GM18873 (cell line): ENCODE data around the gene PPM1H.

Experiments
- ATAC-seq: cut with Tn5 transposase; IDR thresholded peaks from one replicate; pipeline ENCODE4 v1.9.1; 2021; ENCODE audit warnings: mild to moderate bottlenecking, moderate library complexity, moderate number of reproducible peaks; ENCODE audit not compliant: unreplicated experiment, low FRiP score

The PPM1H gene

DNA sequence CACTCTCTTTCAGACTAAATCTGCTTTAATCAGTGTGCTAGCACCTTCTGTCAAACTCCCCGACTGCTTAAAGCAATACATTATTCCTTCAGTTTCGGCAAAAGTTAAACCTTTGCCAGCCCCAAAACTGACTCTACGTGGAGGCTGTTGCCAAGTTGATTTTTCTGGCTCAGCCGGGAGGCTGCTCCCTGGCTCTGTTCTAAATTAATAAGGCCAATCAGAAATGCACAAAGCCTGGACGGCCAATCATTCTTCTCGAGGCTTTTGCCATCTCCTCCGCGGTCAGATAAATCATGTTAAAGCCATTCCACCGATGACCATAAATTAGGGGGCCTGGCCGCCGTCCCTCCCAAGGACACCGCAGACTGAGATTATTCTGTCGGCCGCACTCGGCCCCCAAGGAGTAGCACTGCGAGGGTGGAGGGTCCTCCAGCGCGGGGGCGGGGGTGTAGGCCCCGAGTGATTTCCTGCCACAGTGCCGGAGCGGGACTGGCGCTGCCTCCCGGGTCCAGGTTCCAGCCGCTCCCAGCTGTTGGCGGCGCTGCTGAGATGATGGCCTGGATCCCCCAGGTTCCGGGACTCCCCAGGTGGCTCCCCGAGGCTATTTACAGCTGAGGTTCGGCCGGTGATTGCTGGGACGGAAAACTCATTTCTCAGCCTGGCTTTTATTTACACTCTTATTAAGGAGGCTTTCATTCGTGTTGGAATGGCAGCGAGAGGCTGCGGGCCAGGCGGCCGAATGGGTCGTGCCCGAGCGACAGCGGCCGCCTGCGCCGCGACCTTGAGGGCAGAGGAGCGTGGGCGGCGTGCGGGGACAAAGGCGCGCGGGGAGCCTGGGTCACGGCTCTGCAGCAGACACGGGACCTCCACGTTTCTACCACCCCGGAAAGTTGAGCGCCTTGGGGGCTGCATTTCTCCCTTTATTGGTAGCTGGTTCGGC lies 303.2 kb downstream of the PPM1H start:
- peak; percentile 51 for ATAC-seq

DNA sequence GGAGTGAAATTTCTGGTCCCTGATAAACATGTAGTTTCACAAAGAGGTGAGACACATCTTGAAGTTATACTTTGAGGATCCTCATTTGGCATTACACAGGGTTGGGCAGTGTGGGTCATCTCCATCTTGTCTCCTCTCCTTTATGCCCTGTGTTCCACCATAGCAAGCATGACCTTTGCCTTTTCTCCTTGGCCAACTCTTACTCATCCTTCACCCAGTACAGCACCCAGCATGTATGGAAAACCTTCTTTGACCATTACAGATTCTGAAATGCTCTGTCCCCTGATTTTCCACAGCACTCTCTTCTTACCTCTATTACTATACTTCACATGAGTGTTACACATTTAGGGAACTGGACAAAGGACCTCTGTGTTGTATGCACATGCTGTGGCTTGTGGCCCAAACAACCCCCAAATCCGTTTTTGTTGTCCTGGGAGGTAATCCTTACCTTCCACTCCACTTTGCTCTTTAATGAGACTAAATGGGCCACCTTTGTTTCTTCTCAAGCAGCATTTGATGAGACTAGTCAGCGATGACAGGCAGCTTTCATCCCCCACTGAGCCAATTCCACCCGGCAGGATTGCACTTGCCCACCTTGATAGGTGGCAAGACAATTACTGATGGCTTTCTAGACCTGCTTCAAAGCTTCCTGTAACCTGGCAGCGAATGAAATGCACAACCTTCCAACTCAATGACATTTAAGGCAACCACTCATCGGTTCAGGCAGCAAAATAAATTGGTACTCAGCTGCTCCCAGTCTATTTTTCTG lies 304.8 kb downstream of the PPM1H start:
- ATAC-seq: no peak

DNA sequence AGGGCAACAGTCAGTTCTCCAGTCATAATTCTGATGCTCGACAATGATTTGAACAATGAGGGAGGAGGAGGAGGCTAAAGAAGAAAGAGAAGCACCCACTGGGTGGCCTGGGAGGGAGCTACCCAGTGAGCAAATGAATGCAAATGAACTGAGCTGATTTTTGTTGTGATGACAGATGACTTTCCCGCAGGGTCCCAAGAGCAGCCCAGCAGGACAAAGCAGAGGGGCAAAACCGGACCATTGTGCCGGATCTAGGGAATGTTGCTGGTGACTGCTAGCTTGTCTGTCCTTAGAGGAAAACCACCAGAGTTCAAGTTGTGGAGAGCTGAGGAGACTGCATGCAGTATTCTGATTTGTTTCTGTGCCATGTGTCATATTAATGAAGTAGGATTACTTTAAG lies 305.5 kb downstream of the PPM1H start:
- no peak for ATAC-seq

DNA sequence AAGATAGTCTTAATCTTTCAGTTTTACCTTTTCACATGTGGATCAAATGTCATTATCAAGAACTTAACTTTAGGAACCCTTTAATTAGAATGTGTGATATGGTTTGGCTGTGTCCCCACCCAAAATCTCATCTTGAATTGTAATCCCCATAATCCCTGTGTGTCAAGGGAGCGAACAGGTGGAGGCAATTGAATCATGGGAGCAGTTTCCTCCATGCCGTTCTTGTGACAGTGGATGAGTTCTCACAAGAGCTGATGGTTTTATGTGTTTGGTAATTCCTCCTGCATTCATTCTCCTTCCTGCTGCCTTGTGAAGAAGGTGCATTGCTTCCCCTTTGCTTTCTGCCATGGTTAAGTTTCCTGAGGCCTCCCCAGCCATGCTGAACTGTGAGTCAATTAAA lies 307.8 kb downstream of the PPM1H start:
- ATAC-seq: no peak

DNA sequence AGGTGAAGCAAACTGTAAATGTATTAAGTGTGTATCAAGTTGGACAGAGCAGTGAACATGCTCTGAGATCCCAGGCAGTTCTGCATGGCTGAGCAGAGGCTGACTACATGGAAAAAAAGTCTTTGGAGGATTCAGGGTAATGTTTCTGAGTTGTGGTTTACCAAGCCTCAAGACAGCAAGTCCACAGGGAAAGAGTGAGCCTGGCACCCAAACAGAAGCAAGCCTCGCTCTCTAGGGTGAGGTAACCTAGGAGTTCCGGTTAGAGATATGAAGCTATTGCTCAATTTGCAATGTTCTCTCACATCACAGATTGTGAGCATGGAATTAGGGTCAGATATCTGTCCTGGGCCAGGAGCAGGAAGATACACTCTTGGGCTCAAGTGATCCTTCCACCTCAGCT lies 309.7 kb downstream of the PPM1H start:
- ATAC-seq: no peak

DNA sequence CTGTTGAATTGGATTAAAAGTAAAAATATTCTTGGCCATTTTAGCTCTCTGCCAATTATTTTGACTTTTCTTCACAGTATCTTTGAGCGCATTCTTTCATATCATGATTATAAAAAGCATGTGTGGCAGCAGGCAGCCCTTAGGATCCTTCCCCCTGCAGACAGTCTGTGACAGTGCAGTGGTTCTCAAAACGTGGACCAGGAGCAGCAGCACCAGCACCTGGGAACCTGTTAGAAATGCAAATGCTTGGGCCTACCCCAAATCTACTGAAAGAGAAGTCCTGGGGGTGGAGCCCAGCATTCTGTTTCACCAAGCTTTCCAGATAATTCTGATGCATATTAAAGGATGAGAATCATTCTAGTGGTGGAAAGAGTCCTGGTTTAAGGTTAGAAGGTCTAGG lies 312.8 kb downstream of the PPM1H start:
- ATAC-seq: no peak

DNA sequence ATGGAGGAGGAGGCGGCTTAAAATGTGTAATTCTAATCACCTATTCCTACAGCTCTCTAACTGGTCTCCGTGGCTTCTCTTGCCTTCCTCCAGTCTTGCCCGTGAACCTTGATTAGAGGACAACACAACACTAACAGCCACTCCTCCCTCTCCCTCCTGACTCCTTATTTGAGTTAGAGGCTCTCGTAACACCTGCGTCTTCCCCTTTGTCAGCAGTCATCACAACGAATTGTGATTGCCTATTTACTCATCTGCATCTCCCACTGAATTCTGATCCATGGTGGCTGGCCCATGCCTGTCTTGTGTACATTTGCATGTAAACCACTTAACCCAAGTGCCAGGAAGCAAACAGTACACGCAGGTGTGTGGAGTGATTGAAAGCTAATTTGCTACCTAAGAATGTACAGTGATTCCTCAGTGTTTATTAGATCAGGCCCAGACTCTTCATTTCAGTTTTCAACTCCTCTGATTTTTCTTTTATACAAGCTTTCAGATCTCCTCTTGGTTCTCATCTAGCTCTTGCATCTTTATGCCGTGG lies 313.8 kb downstream of the PPM1H start:
- no peak for ATAC-seq

DNA sequence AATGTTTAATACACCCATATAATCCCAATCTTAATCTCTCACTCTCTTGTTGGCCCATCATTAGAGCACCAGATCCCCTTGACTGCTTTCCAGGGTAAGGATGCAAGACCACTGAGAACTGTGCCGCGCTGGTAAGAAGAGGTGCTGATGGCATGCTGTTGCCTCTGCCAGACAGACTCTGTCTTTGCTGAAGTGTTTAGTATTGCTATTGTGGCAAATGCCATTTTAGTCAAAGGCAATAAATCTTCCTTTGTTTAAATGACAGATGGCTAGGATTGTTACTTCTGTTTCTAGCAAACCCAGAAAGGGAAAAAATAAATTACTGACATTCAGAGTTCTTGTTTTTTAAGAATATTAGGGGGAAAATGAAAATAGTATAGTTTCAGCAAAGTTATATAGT lies 316.0 kb downstream of the PPM1H start:
- ATAC-seq: no peak

DNA sequence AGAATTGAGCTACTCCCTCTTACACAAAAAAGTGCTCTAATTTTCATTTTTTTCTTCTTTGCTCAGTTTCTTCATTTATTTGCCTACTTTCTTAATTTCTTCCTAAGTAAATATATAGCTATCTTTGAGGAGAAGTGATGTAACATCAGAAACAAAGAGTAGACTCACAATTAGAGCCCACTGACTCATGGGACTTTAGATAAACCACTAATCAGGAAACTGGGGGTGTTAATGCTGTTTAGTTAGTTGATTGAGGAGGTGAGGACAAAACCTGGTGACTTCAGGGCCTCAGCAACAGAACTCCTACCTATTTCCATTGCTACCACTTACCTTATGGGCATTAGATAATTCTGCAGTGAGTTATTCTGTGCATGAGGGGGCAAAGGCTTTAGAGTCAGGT lies 316.6 kb downstream of the PPM1H start:
- no peak for ATAC-seq

DNA sequence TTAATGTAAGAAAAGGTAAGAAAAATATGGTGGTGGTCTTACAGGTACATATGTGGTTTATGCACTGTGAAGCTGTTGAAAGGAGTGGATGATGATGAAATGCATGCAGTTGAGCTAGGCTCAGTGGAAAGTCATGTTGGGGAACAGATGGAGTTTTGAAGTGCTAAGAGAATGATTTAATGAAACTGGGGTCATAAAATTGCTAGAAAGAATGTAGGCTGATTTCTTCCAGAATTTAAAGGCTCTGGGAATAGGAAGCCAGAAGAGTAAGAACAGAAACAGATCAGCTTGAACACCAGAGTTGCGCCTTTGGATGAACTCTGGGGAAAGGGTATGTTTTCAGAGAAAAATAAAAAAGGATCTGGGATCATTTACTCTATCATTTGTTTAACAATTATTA lies 321.9 kb downstream of the PPM1H start:
- ATAC-seq: no peak

DNA sequence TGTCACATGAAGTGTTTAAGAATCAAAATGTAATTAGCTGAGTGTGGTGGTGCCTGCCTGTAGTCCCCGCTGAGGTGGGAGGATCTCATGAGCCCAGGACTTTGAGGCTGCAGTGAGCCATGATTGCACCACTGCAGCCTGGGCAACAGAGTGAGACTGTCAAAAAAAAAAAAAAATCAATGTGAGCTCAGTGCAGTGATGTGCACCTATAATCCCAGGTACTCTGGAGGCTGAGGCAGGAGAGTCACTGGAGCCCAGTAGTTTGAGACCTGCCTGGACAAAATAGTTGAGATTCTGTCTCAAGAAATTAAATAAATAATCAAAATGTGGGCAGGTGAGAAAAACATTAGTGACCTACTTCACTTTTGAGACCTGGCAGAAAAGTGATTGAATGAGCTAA lies 328.3 kb downstream of the PPM1H start:
- no peak for ATAC-seq

DNA sequence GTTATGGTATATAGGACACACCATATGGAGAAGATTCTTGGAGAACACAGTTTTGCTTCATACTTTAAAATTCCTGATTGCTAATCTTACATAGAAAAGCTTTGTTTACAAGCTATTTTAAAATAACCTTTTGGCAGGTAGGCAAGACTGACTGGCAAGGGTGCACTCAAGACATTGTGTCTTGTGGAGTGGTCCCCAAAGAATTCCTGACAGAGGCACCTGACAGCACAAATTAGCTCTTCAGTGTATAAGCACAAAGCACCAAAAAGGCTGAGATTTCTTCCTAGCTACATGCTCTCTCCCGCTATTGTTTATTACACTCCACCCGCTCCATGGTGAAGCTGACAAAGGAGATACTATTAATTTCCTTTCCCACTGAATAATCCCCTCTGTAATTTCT lies 329.0 kb downstream of the PPM1H start:
- ATAC-seq: no peak

DNA sequence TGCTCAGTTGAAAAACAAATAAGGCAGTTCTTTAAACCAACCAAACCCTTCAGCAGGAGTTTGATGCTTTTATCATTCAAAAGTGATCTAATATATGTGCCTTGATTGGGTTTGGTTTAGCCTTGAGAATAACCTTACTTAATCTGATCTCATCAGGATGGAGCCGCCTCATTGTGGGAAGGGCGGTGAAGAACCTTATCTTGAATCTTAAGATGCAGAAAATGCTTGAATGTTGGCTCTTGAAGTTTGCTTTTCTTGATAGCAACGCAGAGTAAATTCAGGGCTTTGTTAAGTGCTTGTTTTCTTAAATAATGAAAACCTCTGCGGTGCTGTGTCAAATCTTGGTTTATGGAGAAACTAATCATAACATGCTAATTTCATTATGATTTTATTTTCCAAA lies 330.1 kb downstream of the PPM1H start:
- no peak for ATAC-seq

DNA sequence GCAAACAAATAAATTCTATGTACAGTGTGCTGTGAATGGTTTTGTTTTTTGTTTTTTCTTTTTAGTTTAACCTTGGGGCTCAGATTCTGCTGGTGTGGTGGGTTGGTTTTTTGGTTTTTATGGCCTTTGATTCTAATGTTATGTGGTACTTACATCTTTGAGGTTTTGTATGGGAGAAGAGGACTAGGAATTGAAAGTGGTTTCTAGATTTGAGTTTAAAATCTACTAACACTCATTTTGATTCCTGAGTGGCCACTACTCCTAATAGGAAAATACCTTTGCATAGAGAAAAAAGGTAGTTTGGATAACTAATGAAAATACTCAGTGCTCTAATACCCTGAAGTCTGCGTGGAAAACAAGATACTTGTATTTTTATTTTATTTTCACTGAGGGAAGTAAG lies 330.6 kb downstream of the PPM1H start:
- ATAC-seq: no peak

DNA sequence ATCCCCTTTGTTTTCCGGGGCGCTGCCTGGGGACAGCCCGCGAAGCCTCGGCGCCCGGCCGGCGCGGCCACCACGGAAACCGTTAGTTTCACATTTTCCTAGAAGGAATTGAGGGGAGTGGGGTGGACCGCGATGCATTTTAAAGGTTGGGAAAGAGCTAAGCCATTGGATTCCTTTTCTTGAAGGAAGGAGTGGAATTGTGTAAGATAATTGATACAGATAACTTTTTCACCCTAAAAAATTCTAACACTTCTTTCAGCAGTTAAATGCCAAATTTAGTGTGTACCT lies 331.2 kb downstream of the PPM1H start:
- no peak for ATAC-seq

DNA sequence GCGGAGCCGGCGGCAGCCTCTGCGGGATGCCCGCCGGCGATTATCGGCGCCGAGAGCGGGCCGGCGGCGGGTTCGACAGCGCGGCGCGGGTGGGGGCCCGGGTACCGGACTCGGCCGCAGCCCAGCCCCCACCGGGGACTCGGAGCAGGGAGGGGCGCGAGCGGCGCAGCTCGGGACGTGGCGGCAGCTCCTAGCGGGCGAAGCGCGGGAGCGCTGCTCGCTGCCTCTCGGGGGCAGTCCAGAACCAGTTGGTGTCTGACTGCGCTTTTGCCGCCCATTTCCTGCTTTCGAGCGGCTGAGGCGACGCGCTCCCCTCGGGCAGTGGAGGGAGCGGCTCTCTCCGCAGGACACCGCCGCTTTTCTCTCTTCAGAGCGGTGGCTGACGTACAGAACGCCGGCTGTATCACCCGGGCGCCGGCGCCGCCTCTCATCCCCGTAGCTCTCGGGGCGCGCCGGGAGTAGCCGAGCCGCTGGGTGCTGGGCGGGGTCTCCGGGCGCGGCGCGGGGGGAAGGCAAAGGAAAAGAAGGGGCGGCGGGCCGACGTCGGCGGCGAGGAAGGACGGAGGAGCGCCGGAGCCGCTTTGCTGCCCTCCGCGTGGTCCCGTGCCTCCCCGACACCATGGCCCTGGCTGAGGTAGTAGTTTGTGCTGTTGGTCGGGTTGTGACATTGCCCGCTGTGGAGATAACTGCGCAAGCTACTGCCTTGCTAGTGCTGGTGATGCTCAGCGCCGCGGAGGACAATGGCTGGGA lies 331.7 kb downstream of the PPM1H start:
- ATAC-seq: peak; percentile 69

DNA sequence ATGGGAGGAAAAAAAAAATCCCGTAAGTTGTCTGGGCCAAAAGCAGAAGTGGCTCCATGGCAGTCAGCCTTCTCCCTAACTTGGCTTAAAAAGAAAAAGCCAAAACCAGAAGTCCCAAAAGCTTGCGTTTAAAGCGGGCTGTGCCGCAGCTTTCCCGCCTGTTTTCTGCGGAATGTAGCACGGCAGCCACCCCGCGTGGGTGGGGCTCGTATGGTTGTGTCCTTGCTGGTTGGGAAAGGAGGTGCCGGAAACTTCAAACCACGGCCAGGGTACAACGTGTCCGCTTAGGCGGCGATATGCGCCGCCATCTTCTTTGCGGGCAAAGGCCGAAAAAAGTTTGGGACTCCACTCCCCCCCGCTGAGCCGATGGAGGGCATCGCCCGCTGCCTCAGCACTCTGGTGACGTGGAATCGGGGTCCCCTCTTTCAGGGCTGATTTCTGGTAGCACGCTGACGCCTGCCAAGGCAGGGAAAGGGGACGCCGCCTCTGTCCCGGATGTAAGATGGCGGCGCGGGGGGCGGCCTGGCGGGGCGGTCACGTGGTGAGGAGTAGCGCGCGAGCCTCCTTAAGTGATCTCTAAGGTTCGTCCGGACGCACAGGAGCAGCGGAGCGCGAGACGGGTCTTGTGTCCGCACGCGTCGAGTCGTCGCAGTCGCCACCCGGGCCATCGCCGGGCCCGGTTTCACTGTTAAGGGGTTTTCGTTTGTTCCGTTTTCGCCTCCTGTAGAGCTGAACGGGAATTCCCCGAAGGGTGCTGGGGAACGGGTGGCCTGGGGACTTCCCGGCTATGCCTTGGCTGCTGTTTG lies 332.5 kb downstream of the PPM1H start:
- peak; percentile 67 for ATAC-seq

DNA sequence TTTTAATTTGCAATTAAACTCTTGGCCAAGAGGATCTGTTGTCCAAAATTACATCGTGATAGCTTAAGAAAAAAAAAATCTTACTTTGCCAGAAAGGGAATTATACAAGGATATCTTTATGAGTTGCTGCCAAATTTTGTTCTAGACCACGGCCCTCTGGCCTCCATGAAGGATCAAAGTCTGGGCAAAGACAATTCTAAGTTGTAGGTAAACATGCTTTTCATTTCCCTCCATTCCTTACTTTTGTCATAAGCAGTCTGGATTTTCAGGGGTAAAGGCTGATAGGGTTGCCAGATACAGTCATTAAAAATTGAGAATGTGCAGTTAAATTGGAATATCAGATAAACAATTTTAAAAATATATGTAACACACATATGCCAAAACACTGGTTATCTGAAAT lies 333.2 kb downstream of the PPM1H start:
- ATAC-seq: no peak

DNA sequence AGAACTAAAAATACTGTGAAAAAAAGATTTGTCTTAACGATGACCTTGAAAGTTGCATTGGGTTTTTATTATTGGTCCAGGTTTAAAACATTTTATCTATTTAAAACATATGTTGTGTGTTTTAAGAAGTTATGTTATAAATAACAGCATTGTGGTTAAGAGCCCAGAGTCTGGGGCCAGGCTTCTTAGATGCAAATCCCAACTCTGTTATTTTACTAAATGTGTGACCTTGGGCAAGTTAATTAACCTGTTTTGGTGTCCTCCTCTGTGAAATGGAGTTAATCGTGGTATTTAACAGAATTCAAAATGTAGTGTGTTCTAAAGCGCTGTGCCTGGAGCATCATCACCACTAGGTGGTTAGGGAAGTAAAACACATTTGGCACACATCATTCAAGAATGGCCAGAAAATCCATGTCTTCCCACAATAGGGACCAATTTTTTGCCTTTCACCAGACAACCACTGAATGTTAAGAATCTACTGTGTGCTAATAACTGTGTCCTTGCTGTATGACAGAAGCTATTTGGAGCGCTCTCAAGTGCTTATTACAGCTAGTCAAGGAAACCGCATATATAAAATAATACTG lies 335.0 kb downstream of the PPM1H start:
- ATAC-seq: no peak

DNA sequence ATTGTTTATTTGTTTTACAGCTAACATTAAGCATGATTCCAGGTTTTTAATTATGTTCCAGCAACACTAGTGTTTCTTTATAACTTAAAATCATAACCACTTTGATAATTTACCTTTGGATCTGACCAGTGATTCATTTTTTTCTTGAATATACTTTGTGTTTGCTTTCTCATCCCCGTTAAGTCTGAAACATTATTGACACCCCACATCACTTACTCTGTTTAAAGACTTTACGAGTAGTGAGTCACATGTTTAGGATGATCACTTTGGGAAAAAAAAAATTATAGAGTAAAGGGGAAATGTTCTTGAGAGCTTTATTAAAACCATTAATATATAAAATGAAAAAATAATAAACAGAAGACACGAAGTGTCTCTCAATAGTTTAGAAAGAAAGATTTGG lies 336.1 kb downstream of the PPM1H start:
- no peak for ATAC-seq
